ENCODE measurements around the gene ZC3H11A. TPM values are rescaled to one million over a fixed set of nuclear protein-coding genes. Genes with fewer than 3 reads are reported as not detected.

The ZC3H11A gene
- total and polyA plus RNA-seq, 2 of the 4 experiments (the other 2 are of a cell fraction) = 52.1 to 66.5 TPM

DNA sequence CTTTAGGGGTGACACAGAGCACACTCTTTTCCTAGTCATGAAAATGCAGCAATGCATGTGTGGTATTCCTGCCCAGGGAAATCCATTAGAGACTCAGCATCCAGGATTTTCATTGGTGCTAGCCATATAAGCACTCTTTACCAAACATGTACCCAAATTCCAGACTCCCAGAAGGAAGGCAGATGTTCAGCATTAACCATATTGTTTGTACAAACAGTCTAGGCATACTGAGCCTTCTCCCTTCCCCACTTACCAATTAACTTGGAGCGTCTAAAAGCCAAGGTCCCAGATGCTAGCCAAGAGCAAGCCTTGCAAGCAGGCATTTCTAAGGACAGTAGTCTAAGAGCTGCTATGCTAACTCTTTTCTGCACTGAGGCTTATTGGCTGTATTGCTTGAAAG, 27.9 kb downstream of the ZC3H11A start:
- Histone ChIP-seq H3K36me3 (ENCODE audit: control insufficient read depth, insufficient read depth, low read length) (peaks cover 40% of the 10 kb centered on the region), H3K4me1 (ENCODE audit: control insufficient read depth, insufficient read depth, low read length) (peaks cover 2% of the 10 kb centered on the region; the same call in 1 of the 2 replicates), H3K9me3 (ENCODE audit: control insufficient read depth, insufficient read depth, low read length) (no peaks in the 10 kb centered on the region), H2BK5ac (ENCODE audit: low read depth, low read length, poor library complexity, severe bottlenecking) (no peak overlapping the region), H2BK120ac (ENCODE audit: low read depth, low read length) (no peak overlapping the region), H2AK9ac (replicated peaks; ENCODE audit: low read depth, low read length, poor library complexity) (no peak overlapping the region), H2AFZ (replicated peaks; ENCODE audit: low read length, poor library complexity) (no peak overlapping the region), H3K18ac (ENCODE audit: low read depth, low read length) (no peak overlapping the region), H4K20me1 (ENCODE audit: insufficient read depth, low read length) (peaks cover 29% of the 10 kb centered on the region), H3K27ac (ENCODE audit: insufficient read depth, low read length) (no peak overlapping the region), H2AK5ac (ENCODE audit: low read depth, low read length) (no peak overlapping the region), H3K9me1 (ENCODE audit: insufficient read depth, low read length) (peaks cover 13% of the 10 kb centered on the region), H3K56ac (ENCODE audit: extremely low read depth, insufficient read depth, low read length) (no peak overlapping the region), H4K8ac (ENCODE audit: low read depth in 2 of 2, low read length in 2 of 2) (no peak overlapping the region), H3K9ac (ENCODE audit: low read depth, low read length) (no peak overlapping the region), H2BK20ac (ENCODE audit: low read depth, low read length) (no peak overlapping the region), H2BK15ac (ENCODE audit: low read depth, low read length) (no peak overlapping the region), H3K4me2 (ENCODE audit: low read depth, low read length) (no peak overlapping the region), H3K14ac (replicated peaks; ENCODE audit: low read depth, low read length) (no peak overlapping the region), H4K5ac (ENCODE audit: low read depth, low read length) (no peak overlapping the region), H3K4ac (ENCODE audit: low read depth, low read length) (no peak overlapping the region), H3K23ac (ENCODE audit: low read depth, low read length) (no peak overlapping the region), H4K91ac (ENCODE audit: insufficient read depth, low read depth, low read length) (no peak overlapping the region), H3K27me3 (ENCODE audit: control insufficient read depth, insufficient read depth, low read length) (no peaks in the 10 kb centered on the region), H3K4me3 (ENCODE audit: insufficient read depth, low read depth, low read length) (no peak overlapping the region), H3K79me1 (ENCODE audit: low read depth in 1 of 2, low read length in 2 of 2) (peaks cover 17 to 50% of the 10 kb centered on the region in 2 experiments)
- DNase-seq = peak; percentile 29
- ATAC-seq (ENCODE audit: low read depth) = peak; percentile 45
- in situ Hi-C loops (cut with MboI; ENCODE audit: low sequenced_read_pairs) = no loop called here
- ChIA-PET CTCF (no interaction called here), POLR2A (ENCODE audit: unreplicated experiment) (no interaction called here)
- dilution Hi-C loops (cut with HindIII; ENCODE audit: low sequenced_read_pairs, unreplicated experiment) = no loop called here
- WGBS, 2 experiments (ENCODE audit: extremely low coverage in 2 of 2, insufficient read length in 1 of 2) = no CpG with 5 or more reads among the region's 1 CpG
- BruUV-seq (replicated peaks) = no TSS peak
- no peak for TF ChIP-seq CEBPB (IDR thresholded peaks at IDR 0.05; ENCODE audit: low read depth, low read length)
- no peak for TF ChIP-seq SMC3 (IDR thresholded peaks at IDR 0.05; ENCODE audit: low read depth, low read length)
- no peak for TF ChIP-seq FOS (IDR thresholded peaks at IDR 0.05; ENCODE audit: low read depth, low read length)
- no peak for TF ChIP-seq MXI1 (IDR thresholded peaks at IDR 0.05; ENCODE audit: borderline replicate concordance, low read depth, low read length)
- no peak for TF ChIP-seq RCOR1 (IDR thresholded peaks at IDR 0.05; ENCODE audit: insufficient replicate concordance, low read length)
- intact Hi-C loops (cut with micrococcal nuclease) = no loop called here
